ENCODE measurements around the gene TMEM131. TPM values are rescaled to one million over a fixed set of nuclear protein-coding genes. Genes with fewer than 3 reads are reported as not detected.

Gene TMEM131
- total RNA-seq, 1 donor from 2014 or later: 35.3 TPM

GRCh38 chr2:98037666-98038336 lies 42.1 kb upstream of the TMEM131 start:
- Histone ChIP-seq H3K36me3 (ENCODE audit: insufficient read depth, low read length) (no peaks in the 10 kb centered on the region), H3K9me3 (ENCODE audit: insufficient read depth, low read depth, low read length) (peaks cover 3% of the 10 kb centered on the region), H3K9ac (ENCODE audit: low read length) (no peak overlapping the region), H3K4me3 (ENCODE audit: insufficient read depth, low read depth, low read length) (no peak overlapping the region), H3K27ac (ENCODE audit: low read depth, low read length) (no peak overlapping the region), H3K4me2 (ENCODE audit: low read length) (no peak overlapping the region), H2AFZ (ENCODE audit: low read depth, low read length) (no peak overlapping the region), H3K27me3 (ENCODE audit: insufficient read depth, low read length) (no peaks in the 10 kb centered on the region), H3K79me2 (ENCODE audit: insufficient read depth, low read length) (no peaks in the 10 kb centered on the region), H3K4me1 (ENCODE audit: insufficient read depth, low read length) (no peaks in the 10 kb centered on the region), H4K20me1 (ENCODE audit: insufficient read depth, low read length) (no peaks in the 10 kb centered on the region)
- Mint-ChIP-seq H3K27ac (ENCODE audit: unreplicated experiment) (no peak overlapping the region), H3K4me1 (ENCODE audit: low read depth, unreplicated experiment) (no peaks in the 10 kb centered on the region), H3K27me3 (ENCODE audit: low read depth, unreplicated experiment) (peaks cover 39% of the 10 kb centered on the region), H3K9me3 (ENCODE audit: unreplicated experiment) (no peaks in the 10 kb centered on the region), H3K36me3 (ENCODE audit: low read depth, unreplicated experiment) (no peaks in the 10 kb centered on the region), H3K4me3 (ENCODE audit: unreplicated experiment) (no peak overlapping the region)
- TF ChIP-seq EZH2 (IDR thresholded peaks at IDR 0.05; ENCODE audit: insufficient read depth, low read length) (no peak), CTCF (IDR thresholded peaks at IDR 0.05; ENCODE audit: insufficient read depth, low read depth, low read length) (no peak)
- no peak for DNase-seq (ENCODE audit: low read depth)
- no peak for FAIRE-seq

- H4K20me1 ChIP-seq (ENCODE audit: insufficient read depth, low read length): no peaks in the 10 kb centered on the region
- no peak overlapping the region for H3K4me3 ChIP-seq (ENCODE audit: insufficient read depth, low read depth, low read length)
- H3K27me3 Mint-ChIP-seq (ENCODE audit: low read depth, unreplicated experiment): peaks cover 45% of the 10 kb centered on the region
- peaks cover 3% of the 10 kb centered on the region for H3K9me3 ChIP-seq (ENCODE audit: insufficient read depth, low read depth, low read length)
- no peak overlapping the region for H3K4me3 Mint-ChIP-seq (ENCODE audit: unreplicated experiment)
- H3K4me2 ChIP-seq (ENCODE audit: low read length): no peak overlapping the region
- no peak for TF ChIP-seq CTCF (IDR thresholded peaks at IDR 0.05; ENCODE audit: insufficient read depth, low read depth, low read length)
- TF ChIP-seq EZH2 (IDR thresholded peaks at IDR 0.05; ENCODE audit: insufficient read depth, low read length): no peak
- no peaks in the 10 kb centered on the region for H3K27me3 ChIP-seq (ENCODE audit: insufficient read depth, low read length)
- H3K9me3 Mint-ChIP-seq (ENCODE audit: unreplicated experiment): no peaks in the 10 kb centered on the region
- H3K36me3 Mint-ChIP-seq (ENCODE audit: low read depth, unreplicated experiment): no peaks in the 10 kb centered on the region
- DNase-seq (ENCODE audit: low read depth) (no peak), FAIRE-seq (no peak)
- no peak overlapping the region for H3K27ac Mint-ChIP-seq (ENCODE audit: unreplicated experiment)
- no peak overlapping the region for H2AFZ ChIP-seq (ENCODE audit: low read depth, low read length)
- no peaks in the 10 kb centered on the region for H3K4me1 Mint-ChIP-seq (ENCODE audit: low read depth, unreplicated experiment)
- H3K79me2 ChIP-seq (ENCODE audit: insufficient read depth, low read length): no peaks in the 10 kb centered on the region
- H3K9ac ChIP-seq (ENCODE audit: low read length): no peak overlapping the region
- H3K36me3 ChIP-seq (ENCODE audit: insufficient read depth, low read length): no peaks in the 10 kb centered on the region
- H3K27ac ChIP-seq (ENCODE audit: low read depth, low read length): no peak overlapping the region
- no peaks in the 10 kb centered on the region for H3K4me1 ChIP-seq (ENCODE audit: insufficient read depth, low read length)
Observed at GRCh38 chr2:98037206-98037605, 41.5 kb upstream of the TMEM131 start.

- no peak overlapping the region for H3K4me3 ChIP-seq (ENCODE audit: insufficient read depth, low read depth, low read length)
- no peaks in the 10 kb centered on the region for H4K20me1 ChIP-seq (ENCODE audit: insufficient read depth, low read length)
- no peak for TF ChIP-seq EZH2 (IDR thresholded peaks at IDR 0.05; ENCODE audit: insufficient read depth, low read length)
- no peak for TF ChIP-seq CTCF (IDR thresholded peaks at IDR 0.05; ENCODE audit: insufficient read depth, low read depth, low read length)
- H3K9ac ChIP-seq (ENCODE audit: low read length): no peak overlapping the region
- H3K27me3 ChIP-seq (ENCODE audit: insufficient read depth, low read length): no peaks in the 10 kb centered on the region
- H3K4me1 Mint-ChIP-seq (ENCODE audit: low read depth, unreplicated experiment): no peaks in the 10 kb centered on the region
- H3K27ac ChIP-seq (ENCODE audit: low read depth, low read length): no peak overlapping the region
- H3K9me3 Mint-ChIP-seq (ENCODE audit: unreplicated experiment): no peaks in the 10 kb centered on the region
- H3K36me3 Mint-ChIP-seq (ENCODE audit: low read depth, unreplicated experiment): no peaks in the 10 kb centered on the region
- no peak for DNase-seq (ENCODE audit: low read depth)
- H2AFZ ChIP-seq (ENCODE audit: low read depth, low read length): no peak overlapping the region
- FAIRE-seq: no peak
- no peaks in the 10 kb centered on the region for H3K36me3 ChIP-seq (ENCODE audit: insufficient read depth, low read length)
- H3K27me3 Mint-ChIP-seq (ENCODE audit: low read depth, unreplicated experiment): peaks cover 46% of the 10 kb centered on the region
- H3K27ac Mint-ChIP-seq (ENCODE audit: unreplicated experiment): no peak overlapping the region
- H3K4me2 ChIP-seq (ENCODE audit: low read length): no peak overlapping the region
- no peaks in the 10 kb centered on the region for H3K79me2 ChIP-seq (ENCODE audit: insufficient read depth, low read length)
- peaks cover 3% of the 10 kb centered on the region for H3K9me3 ChIP-seq (ENCODE audit: insufficient read depth, low read depth, low read length)
- no peaks in the 10 kb centered on the region for H3K4me1 ChIP-seq (ENCODE audit: insufficient read depth, low read length)
- H3K4me3 Mint-ChIP-seq (ENCODE audit: unreplicated experiment): no peak overlapping the region
Observed at GRCh38 chr2:98036349-98037000, 40.7 kb upstream of the TMEM131 start.

Data from astrocyte (in vitro differentiated cells and primary cell).